Prostate gland (tissue), 2 donors: ENCODE results near the gene FKBP15.

ENCODE experiments used
- CTCF ChIP-seq, 4 experiments: fragments of 200-600 bp in 2 of 4; fragments of 450-650 bp in 2 of 4; sonication (generic) in 2 of 4; IDR thresholded peaks; 1 replicate in 3 of 4; 2 replicates in 1 of 4; pipeline ENCODE4 v1.5.1; 2016 to 2019; ENCODE audit warnings: antibody characterized with exemption in 4 of 4, mild to moderate bottlenecking in 2 of 4, moderate library complexity in 2 of 4
- POLR2A ChIP-seq: fragments of 450-650 bp; IDR thresholded peaks from one replicate; pipeline ENCODE4 v1.6.1; 2016; ENCODE audit warnings: antibody characterized with exemption, mild to moderate bottlenecking
- POLR2AphosphoS5 ChIP-seq: sonication (generic); formaldehyde crosslinking; IDR thresholded peaks from one replicate; pipeline ENCODE4 v1.6.1; 2017; ENCODE audit warnings: antibody characterized with exemption

DNA sequence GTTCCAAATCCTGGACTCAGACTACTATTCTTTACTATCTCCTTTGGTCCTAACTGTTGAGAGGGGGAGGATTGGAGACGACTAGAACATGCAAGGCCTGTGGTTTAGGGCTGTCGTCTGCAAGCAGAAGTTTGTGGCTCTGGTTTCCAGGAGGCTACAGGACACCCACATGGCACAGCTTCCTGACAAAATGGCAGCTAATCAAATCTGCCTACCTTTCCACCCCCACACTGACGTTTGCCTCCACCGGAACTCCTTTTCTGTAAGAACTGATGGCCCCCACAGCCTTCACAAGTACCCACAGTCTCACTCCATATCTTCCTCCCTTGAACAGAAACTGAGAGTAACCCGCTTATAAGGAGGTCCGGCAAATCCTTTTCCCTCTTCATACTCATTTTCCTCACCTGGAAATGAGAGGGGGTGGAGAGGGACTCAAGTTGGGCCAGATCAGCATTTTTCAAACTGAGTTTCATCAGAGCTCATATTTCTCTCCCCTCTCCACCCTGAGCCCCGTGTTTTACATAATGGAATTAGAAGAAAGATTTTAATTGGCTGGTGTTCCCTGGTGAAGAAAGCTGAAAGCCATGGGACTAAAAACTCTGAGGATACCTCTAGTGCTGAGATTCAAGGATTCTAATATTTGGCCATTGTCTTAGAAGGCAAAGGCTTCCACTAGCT is 65.0 kb downstream of the FKBP15 start:
- TF ChIP-seq POLR2A = no peak
- TF ChIP-seq CTCF (IDR thresholded peaks at IDR 0.05) = no peak
- no peak for TF ChIP-seq POLR2AphosphoS5
